Measurements from ENCODE around the gene ENC1.

The ENC1 gene

DNA sequence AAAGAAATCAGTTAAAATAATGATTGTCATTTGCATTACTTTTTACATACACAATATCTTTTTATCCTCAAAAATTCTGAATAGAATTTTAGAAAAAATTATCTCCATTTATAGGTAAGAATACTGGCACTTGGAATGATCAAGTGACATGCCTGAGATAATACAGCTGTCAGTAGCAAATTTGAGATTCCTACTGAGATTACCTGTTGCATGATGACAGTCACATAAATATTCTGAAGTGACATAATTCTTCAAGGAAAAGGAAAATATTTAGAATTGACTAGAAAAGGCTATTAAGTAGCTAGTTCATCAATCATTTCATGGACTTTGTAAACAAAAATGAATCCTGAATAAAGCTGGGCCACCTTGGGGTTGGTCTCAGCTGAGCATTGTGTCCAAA, 15.2 kb upstream of the ENC1 start:
- no peak for DNase-seq

DNA sequence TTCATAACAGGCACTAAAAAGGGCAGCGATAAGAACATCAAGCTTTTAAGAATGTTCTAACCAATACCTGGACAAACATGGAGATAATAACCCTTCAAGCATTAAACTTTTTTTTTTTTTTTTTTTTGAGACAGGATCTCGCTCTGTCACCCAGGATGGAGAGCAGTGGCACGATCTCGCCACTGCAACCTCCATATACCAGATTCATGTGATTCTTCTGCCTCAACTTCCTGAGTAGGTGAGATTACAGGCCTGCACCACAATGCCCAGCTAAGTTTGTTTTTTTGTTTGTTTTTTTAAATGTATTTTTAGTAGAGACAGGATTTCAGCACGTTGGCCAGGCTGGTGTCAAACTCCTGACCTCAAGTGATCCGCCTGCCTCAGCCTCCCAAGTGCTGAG, 14.7 kb upstream of the ENC1 start:
- no peak for DNase-seq

DNA sequence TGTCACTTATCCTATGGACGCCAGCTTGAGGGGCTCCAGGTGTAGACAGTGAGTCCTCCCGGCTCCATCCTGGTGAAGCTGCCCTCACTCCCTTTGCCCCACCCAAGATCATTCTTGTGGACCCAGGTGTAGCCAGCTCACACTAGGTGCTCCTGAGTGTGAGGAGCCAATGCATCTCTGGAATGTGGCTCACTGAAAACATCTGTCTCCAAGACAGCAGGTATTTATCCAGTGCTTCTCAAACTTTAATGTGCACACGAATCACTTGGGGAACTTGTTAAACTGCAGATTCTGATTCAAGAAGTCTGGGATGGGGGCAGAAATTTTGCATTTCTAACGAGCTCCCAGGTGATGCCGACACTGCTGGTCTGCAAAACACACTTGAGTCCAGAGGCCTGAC, 13.5 kb upstream of the ENC1 start:
- DNase-seq, result no peak

DNA sequence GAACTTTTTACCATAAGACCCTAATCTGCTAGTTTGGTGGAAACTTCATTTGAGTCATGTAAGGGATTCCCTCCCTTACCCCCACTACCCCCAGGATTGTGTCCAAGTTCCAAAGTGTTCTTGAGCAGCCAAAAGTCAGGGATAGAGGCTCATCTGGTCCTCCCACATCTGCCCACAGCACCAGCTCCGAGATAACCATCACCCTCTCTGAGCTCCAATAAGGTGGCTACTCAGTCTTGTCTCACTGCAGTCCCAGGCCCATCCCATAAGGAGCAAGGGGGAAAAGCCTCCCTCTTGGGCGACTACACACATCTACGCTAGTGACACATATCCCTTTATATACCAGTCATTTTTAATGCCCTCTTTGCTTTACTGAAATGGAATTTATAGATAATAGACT, 12.0 kb upstream of the ENC1 start:
- no peak for DNase-seq

DNA sequence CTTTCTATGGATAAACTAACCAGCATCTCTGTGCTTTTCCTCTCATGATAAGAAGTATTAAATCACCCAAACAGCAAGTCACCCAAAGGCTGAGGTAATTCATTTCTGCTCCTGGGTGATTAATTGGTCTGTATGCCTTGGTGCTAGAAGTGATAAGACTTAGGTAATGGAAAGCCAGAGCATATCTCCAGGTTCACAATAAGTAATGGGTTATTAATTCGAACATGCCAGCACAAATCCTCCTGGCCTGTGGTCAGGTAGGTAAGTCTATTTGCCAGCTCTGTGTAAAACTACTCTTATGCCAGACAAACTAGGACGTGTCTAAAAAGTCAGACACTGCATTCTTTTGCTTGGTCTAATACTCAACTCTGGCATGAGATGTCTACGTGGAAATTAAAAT, 11.2 kb upstream of the ENC1 start:
- DNase-seq, result no peak

DNA sequence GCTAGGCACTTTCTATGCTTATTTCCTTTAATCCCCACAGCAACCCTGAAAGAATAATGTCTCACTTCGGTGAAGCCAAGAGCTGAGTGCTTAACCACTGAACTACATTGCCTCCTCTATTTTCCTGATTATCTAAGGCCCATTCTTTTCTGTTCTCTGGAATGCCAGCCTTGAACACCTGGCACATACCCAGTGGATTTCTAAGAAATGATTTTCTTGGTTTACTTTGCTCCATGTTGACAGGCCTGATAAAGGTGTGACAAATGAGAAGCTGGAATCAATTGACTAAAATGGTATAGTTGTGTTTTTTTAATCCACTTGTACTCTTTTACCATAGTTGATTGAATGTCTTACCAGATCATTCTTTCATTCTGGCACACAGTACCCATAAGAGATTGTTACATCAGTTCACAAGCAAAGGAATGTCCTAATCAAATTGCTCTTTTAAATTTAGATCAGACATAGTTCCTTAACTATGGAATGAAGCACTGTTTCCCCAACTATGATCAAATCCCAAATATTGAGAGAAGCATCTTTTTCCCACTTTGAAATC, 9.0 kb upstream of the ENC1 start:
- no peak for DNase-seq

DNA sequence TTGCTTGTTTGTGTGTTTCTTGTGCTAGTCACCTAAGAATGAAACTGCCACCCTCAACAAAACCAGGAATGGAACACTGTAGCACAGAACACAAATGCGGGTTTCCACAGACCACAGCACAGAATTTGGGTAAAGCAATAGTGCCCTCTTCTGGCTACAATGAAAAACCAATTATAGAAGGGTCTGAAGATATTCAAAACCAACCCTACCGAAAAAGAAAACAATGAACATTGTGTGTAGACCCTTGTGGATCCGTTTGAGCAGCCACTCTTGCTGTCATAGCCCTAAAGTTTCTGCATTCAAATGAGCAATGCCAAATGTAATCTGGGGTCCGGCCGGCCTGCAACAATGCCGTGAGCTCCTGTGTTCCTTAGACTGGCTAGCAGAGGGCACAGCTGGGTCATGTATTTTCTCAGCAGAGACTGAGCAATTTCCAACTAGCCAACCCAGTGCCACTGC, 8.3 kb upstream of the ENC1 start:
- DNase-seq, result peak; percentile 67

DNA sequence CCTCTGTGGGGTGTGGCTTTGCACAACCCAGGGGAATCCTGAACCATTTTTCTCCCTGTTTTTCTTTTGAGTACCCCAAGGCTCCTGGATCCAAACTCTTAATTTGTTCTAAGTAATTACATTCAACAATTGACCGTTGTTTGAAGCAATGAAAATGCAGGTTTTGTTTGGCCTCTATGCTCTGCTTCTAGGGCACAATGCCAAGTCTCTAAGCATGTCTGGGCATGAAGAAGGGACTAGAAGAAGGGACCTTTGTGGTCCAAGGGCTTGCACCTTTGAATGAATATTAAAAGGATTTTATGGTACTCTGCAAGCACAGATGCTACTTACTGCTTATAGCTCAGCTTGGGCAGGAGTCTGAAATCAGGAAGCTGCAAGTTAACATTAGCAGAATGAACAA, 6.6 kb upstream of the ENC1 start:
- DNase-seq, result peak; percentile 67

DNA sequence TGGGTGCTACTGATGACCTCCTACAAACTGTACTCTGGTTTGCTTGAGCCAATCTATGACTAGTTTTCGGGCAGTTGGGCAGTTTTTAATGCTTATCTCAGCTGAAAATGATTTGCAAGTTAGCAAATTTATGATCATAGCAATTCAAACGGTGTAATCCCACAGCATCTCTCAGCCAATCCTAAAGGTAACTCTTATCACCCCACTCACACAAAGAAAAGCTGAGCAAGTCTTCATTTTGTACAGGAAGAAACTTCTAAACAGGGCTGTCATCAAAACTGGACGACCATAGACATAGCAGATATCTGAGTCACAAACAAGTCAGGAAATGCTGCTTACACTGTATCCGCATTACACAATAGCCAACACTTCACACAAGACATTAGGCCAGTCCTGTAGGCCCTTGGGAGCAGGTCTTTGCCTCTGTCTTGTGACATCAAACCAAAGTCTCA, 2.6 kb upstream of the ENC1 start:
- DNase-seq, result no peak

DNA sequence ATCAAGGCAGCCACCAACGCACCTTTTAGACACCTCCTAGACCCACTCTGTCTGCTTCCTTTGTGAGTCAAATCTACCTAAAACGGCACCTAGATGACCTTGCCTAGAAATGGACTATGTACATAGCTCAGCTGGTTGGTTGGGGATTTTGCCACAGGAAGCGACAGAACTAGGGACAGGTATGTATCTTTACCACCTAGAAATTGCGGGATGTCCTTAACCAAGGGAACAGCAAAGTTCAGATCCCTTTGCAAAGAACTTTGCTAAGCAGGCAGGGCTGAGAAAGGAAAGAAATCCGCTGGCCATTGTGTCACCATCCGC, 2.0 kb upstream of the ENC1 start:
- no peak for DNase-seq

DNA sequence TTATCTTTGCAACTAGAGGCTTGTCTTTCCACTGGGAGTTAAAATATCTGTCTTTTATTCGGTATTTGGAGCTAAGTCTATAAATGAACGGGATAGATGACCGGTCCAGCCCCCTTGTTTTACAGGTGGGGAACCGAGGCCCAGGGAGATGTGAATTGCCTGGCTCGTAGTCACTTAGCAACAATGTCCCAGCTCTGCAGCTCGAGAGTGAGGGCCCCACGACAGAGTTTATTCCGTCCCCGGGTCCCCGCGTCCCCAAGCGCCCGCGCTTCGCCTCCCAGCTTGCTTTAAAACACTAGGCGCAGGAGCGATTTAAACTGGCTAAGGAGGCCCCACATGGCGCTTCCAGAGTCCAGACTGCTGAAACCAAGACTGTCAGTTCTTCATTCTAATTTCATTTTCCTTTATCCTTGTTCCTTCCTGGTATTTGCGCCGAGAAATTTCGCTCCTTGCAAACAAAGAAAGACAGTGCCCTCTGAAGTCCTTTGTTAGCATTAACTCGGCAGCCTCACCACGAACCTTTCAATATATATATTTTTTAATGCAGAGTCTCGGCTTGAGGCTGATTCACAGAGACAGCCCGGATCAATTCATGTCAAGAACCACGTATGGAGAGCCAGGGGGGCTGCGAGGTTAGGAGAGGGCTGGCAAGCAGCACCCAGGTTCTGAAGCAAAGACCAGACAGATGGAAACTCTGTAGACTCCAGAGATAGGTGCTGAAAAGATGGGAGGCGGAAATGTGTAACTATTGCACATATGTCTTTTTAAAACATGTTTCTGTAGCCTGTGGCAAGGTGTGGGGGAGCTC, 1.4 kb upstream of the ENC1 start:
- DNase-seq, result peak; percentile 26

DNA sequence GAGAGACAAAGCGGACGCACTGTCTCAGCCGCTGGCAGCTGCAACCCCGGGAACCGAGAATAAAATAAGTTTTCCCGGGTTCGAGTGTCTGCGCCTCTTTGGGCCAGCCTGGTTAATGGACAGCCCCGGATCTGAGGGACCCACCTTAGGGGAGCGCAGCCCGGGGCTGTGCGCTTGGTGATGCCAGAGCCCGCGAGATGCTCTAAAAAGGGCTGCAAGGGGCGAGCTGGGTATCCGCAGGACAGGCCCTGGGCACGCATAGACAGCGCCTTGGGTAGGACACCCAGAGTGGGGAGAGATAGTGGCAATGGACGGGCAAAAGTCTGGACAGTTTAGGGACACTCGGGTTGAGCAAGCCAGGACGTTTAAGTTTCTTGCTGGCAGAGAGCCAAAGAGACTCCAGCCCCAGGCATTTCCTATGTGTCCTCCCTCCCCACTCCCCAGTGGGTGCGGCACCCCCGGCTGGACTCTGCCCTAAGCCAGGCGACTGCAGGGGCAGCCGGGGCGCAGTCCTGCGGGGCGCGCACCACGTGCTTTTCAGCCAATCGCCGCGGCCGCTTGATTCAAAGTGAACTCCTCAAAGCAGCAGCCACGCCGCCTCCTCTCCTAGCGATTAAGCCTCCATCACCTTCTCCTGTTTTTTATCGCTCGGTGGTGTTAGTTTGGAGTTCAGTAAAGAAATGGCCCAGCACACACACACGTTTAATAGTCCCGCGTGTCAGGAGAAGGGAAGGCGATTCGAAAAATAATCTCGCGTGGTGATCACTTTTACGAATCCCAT, 616 bp upstream of the ENC1 start:
- DNase-seq, result peak; percentile 55

DNA sequence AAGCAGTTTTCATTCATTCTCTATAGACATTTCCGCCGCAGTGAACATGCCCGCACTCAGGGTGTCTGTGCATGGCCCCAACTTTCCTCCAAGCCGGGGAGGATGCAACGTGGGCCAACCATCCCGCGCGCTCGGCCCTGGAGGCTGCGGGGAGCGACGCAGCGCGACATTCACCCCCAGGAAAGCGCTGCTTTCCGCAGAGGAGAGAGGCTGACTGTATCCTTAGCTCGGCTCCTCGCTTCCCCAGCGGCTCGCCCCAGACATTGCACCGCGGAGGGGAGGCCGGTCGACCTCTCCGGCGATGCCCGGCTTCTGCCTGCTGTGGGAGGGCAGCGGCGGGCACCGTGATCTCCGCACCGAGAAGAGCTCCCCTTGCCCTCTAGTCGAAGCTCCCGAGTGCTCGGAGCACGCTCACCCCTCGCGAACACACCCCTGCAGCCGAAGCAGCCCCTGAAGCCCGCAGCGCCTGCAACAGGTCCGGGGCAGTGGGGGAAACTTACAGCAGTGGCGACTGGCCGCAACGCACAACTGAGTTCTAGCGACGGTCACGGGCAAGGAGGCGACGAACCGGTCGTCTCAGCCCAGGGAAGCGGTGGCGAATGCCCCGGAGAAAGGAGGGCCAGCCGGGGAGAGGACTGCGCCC, 600 bp downstream of the ENC1 start:
- DNase-seq, result peak; percentile 45

DNA sequence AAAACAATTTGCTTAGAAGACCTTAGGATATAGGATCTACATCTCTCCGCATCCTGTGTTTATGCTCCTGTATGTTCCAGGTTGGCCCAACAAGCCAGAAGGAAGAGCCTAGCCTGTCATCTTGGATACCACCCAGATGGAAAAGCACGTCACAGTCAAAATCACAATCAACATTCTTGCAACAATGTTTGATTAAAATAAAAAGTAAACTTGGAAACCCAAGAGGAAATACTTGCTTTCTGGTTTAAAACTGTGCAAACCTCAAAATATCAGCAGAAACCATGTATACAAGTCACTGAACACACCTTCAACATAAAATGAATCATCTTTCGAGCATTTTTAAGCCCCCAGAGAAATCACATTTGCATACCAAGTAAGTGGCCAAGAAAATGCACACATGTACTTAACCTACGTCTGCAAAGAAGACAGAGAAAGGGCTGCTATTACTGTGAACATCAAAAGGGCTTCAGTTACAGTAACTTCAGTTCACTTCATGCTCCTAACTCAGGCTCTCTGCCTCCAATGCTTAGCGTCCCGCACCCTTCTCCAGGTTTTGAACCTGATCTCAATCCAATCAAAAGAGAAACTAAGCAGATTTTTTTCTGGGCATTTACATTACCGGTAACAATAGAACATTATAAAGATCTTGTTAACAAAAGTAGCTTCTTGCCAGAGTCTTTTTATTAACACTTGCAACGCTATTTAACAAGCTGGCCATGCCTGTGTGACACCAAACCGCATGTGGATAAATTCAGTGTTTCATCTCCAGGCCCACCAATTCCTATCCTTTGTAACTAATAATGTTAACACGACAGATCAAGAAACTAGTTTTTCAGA, 1.3 kb downstream of the ENC1 start:
- no peak for DNase-seq

DNA sequence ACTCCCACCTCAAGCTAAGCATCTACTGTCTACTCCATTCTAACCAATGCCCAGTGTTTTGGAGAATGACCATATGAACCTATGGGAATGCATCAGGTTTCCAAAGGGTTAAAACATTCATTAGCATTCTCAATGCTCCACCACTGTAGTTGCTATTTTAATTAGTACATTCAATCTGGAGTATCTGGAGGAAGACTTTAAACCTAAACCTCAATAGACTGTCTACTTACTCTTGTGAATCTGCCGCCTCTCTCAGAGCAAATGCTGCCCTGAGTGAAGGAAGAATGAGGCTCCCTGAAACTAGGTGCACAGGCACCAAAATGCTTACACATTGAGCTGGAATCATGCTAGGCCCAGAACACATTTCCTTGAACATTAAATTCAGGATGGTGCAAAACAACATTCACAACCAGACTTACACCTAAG, 2.0 kb downstream of the ENC1 start:
- DNase-seq, result no peak

DNA sequence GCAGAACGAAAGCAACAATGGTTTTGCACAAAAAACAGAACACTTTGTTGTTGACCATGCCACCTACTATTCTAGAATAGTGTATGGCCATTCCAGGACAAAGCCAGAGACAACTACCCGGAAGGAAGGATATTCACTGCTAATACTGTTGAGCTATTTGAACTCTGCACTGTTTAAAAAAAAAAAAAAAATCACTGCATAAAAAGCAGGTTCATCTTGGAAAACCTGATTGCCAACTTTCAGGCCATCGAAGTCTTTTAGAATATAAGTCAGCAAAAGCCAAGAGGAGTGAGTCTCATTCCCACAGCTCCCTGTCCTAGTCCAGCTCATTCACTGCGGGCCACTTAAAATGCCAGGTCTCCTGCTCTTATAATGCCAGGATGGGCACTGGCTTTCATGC, 4.0 kb downstream of the ENC1 start:
- DNase-seq, result no peak

DNA sequence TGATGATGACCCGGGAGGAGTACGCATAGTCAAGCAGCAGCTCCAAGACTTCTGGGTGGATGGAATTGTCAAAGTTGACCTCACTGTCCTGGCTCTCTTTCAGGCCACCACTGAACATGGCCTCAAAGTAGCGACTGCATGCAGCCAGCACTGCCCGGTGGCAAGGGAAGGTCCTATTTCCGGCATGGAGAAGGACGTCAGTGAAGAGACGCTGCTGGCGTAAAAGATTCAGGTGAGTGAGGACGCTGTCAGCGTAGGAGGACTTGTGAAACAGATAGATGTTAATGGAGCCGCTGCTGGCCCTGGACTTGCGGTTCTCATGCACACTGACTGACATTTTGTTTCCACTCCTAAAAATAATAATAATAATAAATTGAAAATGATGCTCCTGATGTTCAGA, 4.4 kb downstream of the ENC1 start:
- DNase-seq, result no peak

DNA sequence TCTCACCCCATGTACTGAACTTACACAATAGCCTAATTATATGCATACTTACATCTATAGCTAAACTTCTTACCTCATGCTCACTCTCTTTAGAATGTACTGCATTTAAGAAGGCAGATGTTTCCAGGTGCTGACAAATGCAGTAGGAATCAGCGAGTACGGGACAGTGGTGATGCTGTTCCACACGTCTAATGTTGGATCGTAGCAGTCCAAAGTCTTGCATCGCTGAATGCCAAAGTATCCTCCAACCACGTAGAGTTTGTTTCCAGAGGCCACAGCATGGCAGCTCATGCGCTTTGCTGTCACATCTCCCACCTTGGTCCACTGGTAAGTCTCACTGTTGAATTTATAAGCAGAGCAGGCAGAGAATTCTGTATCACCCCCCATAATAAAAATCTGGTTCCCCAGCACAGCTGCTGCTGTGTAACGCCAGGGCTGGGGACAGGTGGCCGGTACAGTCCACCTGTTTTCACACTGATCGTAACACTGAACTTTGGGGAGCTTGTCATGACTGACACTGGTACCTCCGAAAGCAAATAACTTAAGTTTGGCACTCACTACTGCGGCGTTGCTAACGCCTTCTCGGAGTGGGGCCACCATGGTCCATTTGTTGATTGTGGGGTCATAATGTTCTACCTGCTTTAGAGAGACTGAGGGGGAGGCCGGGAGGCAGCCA, 5.8 kb downstream of the ENC1 start:
- DNase-seq, result no peak

DNA sequence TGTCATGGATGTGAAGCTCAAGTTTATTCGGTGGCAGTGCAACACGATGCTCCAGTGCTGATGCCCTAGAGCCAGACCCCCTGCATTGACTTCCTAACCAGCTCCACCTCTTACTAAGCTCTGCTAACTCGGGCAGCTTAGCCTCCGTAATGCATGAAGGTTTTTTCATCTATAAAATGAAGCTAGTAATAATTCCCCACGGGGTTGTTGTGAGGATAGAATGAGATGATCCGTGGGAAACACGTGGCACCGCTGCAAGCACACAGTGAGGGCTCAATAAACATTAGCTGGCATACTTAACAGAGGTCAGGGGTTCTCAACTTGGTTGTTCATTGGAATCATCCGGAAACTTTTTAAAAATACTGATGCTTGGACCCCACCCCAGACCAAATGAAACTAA, 6.8 kb downstream of the ENC1 start:
- DNase-seq, result no peak

DNA sequence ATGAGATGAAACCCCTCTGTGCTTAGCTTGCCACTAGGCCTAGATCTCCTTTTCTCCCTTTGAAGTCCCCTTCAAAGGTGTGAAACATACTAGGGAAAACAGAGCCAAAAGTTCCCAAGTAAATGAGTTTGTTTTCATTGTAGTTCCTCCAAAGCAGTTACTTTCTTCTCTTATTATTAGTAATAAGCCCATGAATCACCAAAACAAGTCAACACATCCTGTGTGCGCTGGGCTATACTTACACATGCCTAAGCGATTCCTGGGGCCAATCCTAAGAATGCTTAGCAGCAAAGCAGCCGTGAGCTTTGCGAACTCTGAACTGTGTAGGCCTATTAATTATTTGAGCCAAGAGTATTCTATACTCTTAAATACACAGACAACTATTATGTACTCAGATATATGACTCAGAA, 7.6 kb downstream of the ENC1 start:
- no peak for DNase-seq

DNA sequence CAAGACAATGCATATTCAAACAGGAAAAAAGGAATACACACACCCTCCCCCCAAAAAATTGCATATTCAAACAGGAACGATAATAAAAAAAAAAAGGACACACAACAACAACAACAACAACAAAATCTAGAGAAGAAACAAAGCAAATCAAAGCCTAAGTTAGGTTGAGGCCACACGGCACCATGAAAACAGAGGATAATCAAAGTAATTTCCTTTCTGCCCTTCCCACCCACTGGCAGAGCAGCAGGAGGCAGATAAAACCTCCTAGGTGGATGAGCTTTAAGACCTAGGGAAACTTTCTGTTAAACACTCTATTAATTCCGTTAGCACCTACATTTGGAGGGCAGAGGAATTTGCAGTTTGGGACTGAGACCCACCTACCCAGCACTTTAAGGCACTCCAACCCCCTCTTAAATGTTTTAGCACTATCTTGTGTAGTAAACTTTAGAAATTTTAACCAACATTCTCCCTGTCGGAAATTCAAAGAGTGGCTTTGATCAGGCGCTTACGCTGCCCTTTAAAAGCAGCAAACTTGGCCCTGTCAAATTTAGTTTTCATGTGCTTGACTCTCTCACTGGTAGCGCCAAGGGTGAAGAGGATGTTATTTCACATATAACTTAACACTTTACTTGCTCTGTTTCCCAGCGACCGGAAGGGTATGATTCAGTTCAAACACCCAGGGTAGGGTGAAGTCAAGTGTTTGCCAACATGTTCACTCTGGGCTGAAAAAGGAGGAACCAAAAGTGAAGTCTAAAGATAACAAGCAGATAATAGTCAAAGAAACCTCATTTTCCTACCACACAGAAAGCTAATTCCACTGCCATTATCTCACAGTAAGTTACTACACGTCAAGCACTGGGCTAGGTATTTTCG, 9.2 kb downstream of the ENC1 start:
- DNase-seq, result no peak
